Measurements from ENCODE around the gene SYT9. TPM values are rescaled to one million over a fixed set of nuclear protein-coding genes. Genes with fewer than 3 reads are reported as not detected.

The SYT9 gene
- total and polyA plus RNA-seq, 2 of the 4 experiments (the other 2 are of a cell fraction): not detected

DNA sequence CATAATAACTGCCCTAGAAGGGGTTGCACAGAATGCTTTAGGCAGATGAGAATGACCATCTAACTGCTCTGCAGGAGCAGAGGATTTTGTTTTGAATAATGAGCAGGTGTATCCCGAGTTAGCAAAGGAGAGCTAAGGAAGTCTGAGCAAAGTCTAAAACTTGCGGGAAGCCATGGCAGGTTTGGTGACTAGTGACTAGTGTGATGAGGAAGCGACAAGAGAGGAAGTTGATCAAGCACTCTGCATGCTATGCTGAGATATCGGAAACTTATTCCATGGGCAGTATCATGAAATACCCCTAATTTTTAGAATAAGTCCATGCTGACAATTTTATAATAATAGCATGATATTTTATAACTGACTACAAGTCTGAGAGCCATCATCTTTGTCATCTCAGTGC lies 246.5 kb downstream of the SYT9 start:
- H4K5ac ChIP-seq (ENCODE audit: low read depth, low read length): no peak overlapping the region
- H3K27me3 ChIP-seq (ENCODE audit: control insufficient read depth, insufficient read depth, low read length): no peaks in the 10 kb centered on the region
- H3K56ac ChIP-seq (ENCODE audit: extremely low read depth, insufficient read depth, low read length): no peak overlapping the region
- in situ Hi-C loops (cut with MboI; ENCODE audit: low sequenced_read_pairs): no loop called here
- H3K4me3 ChIP-seq (ENCODE audit: insufficient read depth, low read depth, low read length): no peak overlapping the region
- H3K4me2 ChIP-seq (ENCODE audit: low read depth, low read length): no peak overlapping the region
- no peaks in the 10 kb centered on the region for H3K4me1 ChIP-seq (ENCODE audit: control insufficient read depth, insufficient read depth, low read length)
- no peaks in the 10 kb centered on the region for H3K79me1 ChIP-seq (ENCODE audit: low read depth in 1 of 2, low read length in 2 of 2)
- 51% methylated on average over 2 of the region's 4 CpGs; no CpG with 5 or more reads in 1 of the 2 experiments for WGBS, 2 experiments (ENCODE audit: extremely low coverage in 2 of 2, insufficient read length in 1 of 2)
- no peak overlapping the region for H2AK9ac ChIP-seq (replicated peaks; ENCODE audit: low read depth, low read length, poor library complexity)
- ChIA-PET CTCF (no interaction called here), POLR2A (ENCODE audit: unreplicated experiment) (no interaction called here)
- DNase-seq (no peak), ATAC-seq (ENCODE audit: low read depth) (no peak)
- dilution Hi-C loops (cut with HindIII; ENCODE audit: low sequenced_read_pairs, unreplicated experiment): no loop called here
- no peak overlapping the region for H2BK15ac ChIP-seq (ENCODE audit: low read depth, low read length)
- H2AK5ac ChIP-seq (ENCODE audit: low read depth, low read length): no peak overlapping the region
- no peak overlapping the region for H3K23ac ChIP-seq (ENCODE audit: low read depth, low read length)
- no peak overlapping the region for H3K14ac ChIP-seq (replicated peaks; ENCODE audit: low read depth, low read length)
- TF ChIP-seq CTCF (conservative IDR thresholded peaks at IDR 0.05; ENCODE audit: low read depth, low read length) (no peak), SMC3 (IDR thresholded peaks at IDR 0.05; ENCODE audit: low read depth, low read length) (no peak), CEBPB (IDR thresholded peaks at IDR 0.05; ENCODE audit: low read depth, low read length) (no peak), RFX5 (IDR thresholded peaks at IDR 0.05; ENCODE audit: low read depth, low read length) (no peak), ELK1 (IDR thresholded peaks at IDR 0.05; ENCODE audit: borderline replicate concordance, low read depth, low read length) (no peak), MXI1 (IDR thresholded peaks at IDR 0.05; ENCODE audit: borderline replicate concordance, low read depth, low read length) (no peak), FOS (IDR thresholded peaks at IDR 0.05; ENCODE audit: low read depth, low read length) (no peak), NFE2L2 (IDR thresholded peaks at IDR 0.05; ENCODE audit: low read depth, low read length) (no peak), BHLHE40 (IDR thresholded peaks at IDR 0.05; ENCODE audit: low read depth, low read length) (no peak), POLR2A (IDR thresholded peaks at IDR 0.05; ENCODE audit: low read depth, low read length) (no peak), MAFK (IDR thresholded peaks at IDR 0.05; ENCODE audit: low read depth, low read length) (no peak), CHD1 (IDR thresholded peaks at IDR 0.05; ENCODE audit: low read depth, low read length) (no peak), MAZ (IDR thresholded peaks at IDR 0.05; ENCODE audit: borderline replicate concordance, low read depth, low read length) (no peak), RCOR1 (IDR thresholded peaks at IDR 0.05; ENCODE audit: insufficient replicate concordance, low read length) (no peak), RAD21 (IDR thresholded peaks at IDR 0.05; ENCODE audit: low read length) (no peak)
- TF ChIP-seq, protein P1, sequence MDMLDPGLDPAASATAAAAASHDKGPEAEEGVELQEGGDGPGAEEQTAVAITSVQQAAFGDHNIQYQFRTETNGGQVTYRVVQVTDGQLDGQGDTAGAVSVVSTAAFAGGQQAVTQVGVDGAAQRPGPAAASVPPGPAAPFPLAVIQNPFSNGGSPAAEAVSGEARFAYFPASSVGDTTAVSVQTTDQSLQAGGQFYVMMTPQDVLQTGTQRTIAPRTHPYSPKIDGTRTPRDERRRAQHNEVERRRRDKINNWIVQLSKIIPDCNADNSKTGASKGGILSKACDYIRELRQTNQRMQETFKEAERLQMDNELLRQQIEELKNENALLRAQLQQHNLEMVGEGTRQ (IDR thresholded peaks at IDR 0.05; ENCODE audit: low read depth, low read length): no peak
- H2BK20ac ChIP-seq (ENCODE audit: low read depth, low read length): no peak overlapping the region
- no peak overlapping the region for H3K18ac ChIP-seq (ENCODE audit: low read depth, low read length)
- H3K9ac ChIP-seq (ENCODE audit: low read depth, low read length): no peak overlapping the region
- no peak overlapping the region for H3K4ac ChIP-seq (ENCODE audit: low read depth, low read length)
- H3K36me3 ChIP-seq (ENCODE audit: control insufficient read depth, insufficient read depth, low read length): no peaks in the 10 kb centered on the region
- H2BK5ac ChIP-seq (ENCODE audit: low read depth, low read length, poor library complexity, severe bottlenecking): no peak overlapping the region
- no peak overlapping the region for H3K27ac ChIP-seq (ENCODE audit: insufficient read depth, low read length)
- no peak overlapping the region for H2BK120ac ChIP-seq (ENCODE audit: low read depth, low read length)
- H4K20me1 ChIP-seq (ENCODE audit: insufficient read depth, low read length): no peaks in the 10 kb centered on the region
- H3K9me3 ChIP-seq (ENCODE audit: control insufficient read depth, insufficient read depth, low read length): no peaks in the 10 kb centered on the region
- no peak overlapping the region for H2AFZ ChIP-seq (replicated peaks; ENCODE audit: low read length, poor library complexity)
- no peak overlapping the region for H4K91ac ChIP-seq (ENCODE audit: insufficient read depth, low read depth, low read length)
- no peak overlapping the region for H4K8ac ChIP-seq (ENCODE audit: low read depth in 2 of 2, low read length in 2 of 2)
- intact Hi-C loops (cut with micrococcal nuclease): no loop called here
- no TSS peak for BruUV-seq (replicated peaks)
- H3K9me1 ChIP-seq (ENCODE audit: insufficient read depth, low read length): no peaks in the 10 kb centered on the region
